Memory B cell (primary cell): ENCODE measurements around the gene RNF38.
"Not testable (repeated sequence)": the region's sequence is repeated elsewhere in the genome, so short reads cannot be mapped to it uniquely, and the experiment has no call there.

Source experiments
- ATAC-seq: fragments of 150-1000 bp; cut with Tn5 transposase; 2 replicates; pipeline ENCODE4 v1.10.0; 2021; ENCODE audit warnings: low read depth, mild to moderate bottlenecking, moderate library complexity
- DNase-seq, 2 donors: peaks; one replicate each; pipeline ENCODE4 v3.0.0; 2022; ENCODE audit warnings: low spot score in 2 of 2
- H3K27ac Mint-ChIP-seq: one replicate; pipeline ENCODE4 v1.8.0; 2022; ENCODE audit warnings: mild to moderate bottlenecking, moderate library complexity, mixed read lengths
- H3K27me3 Mint-ChIP-seq: one replicate; pipeline ENCODE4 v1.8.0; 2022; ENCODE audit warnings: mixed read lengths
- H3K36me3 Mint-ChIP-seq: one replicate; pipeline ENCODE4 v1.8.0; 2022; ENCODE audit warnings: mild to moderate bottlenecking, mixed read lengths
- H3K4me1 Mint-ChIP-seq: one replicate; pipeline ENCODE4 v1.8.0; 2022; ENCODE audit warnings: mixed read lengths
- H3K4me3 Mint-ChIP-seq: one replicate; pipeline ENCODE4 v1.8.0; 2022; ENCODE audit warnings: mild to moderate bottlenecking, moderate library complexity, mixed read lengths
- H3K9me3 Mint-ChIP-seq: one replicate; pipeline ENCODE4 v1.8.0; 2022; ENCODE audit warnings: mixed read lengths

RNF38 gene

DNA sequence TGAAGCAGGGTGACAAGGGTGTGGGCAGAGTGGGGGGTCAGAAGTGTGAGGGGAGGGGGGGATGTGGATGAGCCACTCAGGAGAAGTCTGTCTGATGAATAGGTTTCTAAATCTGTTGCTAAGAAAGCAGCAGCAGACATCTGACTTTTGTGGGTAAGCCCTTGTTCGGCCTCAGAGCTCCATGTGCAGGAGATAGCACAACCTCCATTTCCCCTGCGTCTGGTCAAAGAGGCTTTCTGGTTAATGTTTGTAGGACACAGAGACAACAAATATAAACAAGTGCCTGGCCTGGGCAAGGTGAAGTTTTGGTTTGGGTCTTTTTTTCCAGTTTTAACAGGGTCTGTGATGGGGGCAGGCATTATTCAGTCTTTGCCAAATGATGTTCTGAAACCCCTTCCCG, 84.8 kb downstream of the RNF38 start:
- H3K27ac Mint-ChIP-seq = no peak overlapping the region
- DNase-seq (no peak), ATAC-seq (no peak)
- H3K36me3 Mint-ChIP-seq = no peaks in the 10 kb centered on the region
- H3K9me3 Mint-ChIP-seq = no peaks in the 10 kb centered on the region
- H3K27me3 Mint-ChIP-seq = peaks cover 6% of the 10 kb centered on the region
- no peak overlapping the region for H3K4me3 Mint-ChIP-seq
- H3K4me1 Mint-ChIP-seq = peaks cover 2% of the 10 kb centered on the region

DNA sequence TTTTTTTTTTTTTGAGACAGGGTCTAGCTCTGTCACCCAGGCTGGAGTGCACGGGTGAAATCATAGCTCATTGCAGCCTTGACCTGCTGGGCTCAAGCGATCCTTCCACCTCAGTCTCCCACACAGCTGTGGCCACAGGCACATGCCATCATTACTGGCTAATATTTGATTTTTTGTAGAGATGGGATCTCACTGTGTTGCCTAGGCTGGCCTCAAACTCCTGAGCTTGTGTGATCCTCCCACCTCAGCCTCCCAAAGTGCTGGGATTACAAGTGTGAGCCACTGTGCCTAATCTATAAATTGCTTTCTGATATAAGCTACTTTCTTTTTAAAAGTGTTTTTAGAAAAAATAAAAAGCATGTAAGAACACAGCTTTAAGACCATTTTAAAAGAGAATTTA, 85.3 kb downstream of the RNF38 start:
- ATAC-seq (no peak), DNase-seq (no peak)
- H3K27me3 Mint-ChIP-seq = peaks cover 6% of the 10 kb centered on the region
- H3K4me3 Mint-ChIP-seq = no peak overlapping the region
- H3K9me3 Mint-ChIP-seq = no peaks in the 10 kb centered on the region
- no peak overlapping the region for H3K27ac Mint-ChIP-seq
- no peaks in the 10 kb centered on the region for H3K36me3 Mint-ChIP-seq
- peaks cover 2% of the 10 kb centered on the region for H3K4me1 Mint-ChIP-seq

DNA sequence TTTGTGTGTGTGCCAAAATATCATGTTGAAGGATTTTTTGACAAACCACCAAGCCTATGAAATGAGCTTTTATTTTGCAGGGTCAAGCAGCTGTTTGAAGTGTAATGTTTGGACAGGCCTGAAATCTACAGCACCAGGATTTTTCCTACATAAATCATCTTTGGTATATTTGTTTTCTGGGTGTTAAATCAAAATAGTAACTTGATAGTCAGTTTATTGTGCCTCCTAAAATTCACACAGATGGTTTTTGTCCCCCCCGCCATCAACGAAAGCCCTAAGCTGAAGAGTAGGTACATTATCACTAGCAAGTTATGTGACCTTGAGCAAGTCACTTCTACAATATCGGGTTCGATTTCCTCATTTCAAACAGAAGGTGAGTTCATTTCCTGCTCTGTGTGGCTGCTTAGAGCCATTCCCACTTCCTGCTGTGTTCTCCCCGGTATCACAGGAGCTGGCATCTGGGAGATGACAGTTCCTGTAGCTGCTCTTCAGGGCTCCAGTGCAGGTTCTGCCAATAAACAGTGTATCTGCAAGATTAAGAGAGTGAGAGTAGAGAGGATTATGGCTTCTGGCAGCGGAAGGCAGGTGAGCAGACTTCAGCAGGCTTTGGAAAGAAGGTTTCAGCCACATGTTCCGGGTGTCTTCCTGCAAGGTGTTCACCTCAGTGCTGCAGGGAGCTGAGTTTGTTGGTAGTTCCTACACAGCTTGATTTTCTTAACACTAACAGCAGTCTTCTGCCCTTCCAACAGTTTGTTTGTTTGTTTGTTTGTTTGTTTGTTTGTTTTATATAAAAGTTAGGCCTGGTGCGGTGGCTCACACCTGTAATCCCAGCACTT, 93.4 kb downstream of the RNF38 start:
- no peaks in the 10 kb centered on the region for H3K36me3 Mint-ChIP-seq
- no peaks in the 10 kb centered on the region for H3K27me3 Mint-ChIP-seq
- ATAC-seq = no peak
- no peak overlapping the region for H3K27ac Mint-ChIP-seq
- peaks cover 2% of the 10 kb centered on the region for H3K4me1 Mint-ChIP-seq
- H3K4me3 Mint-ChIP-seq = no peak overlapping the region
- no peak for DNase-seq
- no peaks in the 10 kb centered on the region for H3K9me3 Mint-ChIP-seq

DNA sequence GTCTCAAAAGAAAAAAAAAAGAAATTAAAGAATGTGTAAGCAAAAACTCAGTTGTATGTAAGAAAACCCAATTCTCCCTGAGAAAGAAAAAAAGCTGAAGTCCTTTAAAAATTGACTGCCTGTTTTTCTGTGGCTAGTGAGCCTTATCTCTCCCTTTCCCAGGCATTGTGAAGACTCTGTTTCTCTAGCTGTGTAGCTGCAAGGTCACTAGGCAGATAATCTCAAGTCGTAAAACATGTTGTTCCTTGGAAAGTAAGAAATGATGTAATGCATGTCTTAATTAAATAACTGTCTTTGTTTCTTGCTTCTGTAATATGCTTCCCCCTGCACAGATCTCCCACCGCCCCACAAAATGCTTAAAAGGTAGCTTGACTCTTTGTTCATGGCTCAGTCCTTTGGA, 95.7 kb downstream of the RNF38 start:
- not testable (repeated sequence) for H3K36me3 Mint-ChIP-seq, H3K4me1 Mint-ChIP-seq, H3K9me3 Mint-ChIP-seq, H3K4me3 Mint-ChIP-seq, H3K27ac Mint-ChIP-seq, H3K27me3 Mint-ChIP-seq, ATAC-seq, DNase-seq

DNA sequence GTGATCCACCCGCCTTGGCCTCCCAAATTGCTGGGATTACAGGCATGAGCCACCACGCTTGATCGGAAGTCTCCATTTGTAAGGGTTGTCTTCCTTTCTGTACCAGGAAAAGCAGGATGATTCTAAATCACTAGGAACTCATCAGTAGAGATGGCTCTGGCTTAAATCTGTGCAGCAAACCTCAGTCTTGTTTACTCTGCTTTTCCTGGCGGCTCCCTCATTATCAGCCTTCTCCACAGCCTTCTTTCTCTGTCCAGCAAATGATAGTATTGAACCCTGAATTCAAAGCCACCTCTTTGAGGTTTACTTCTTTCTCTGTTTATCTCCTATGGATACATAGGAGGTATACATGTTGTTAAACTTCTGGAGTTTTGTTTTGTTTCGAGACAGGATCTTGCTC, 98.8 kb downstream of the RNF38 start:
- H3K27me3 Mint-ChIP-seq = no peaks in the 10 kb centered on the region

DNA sequence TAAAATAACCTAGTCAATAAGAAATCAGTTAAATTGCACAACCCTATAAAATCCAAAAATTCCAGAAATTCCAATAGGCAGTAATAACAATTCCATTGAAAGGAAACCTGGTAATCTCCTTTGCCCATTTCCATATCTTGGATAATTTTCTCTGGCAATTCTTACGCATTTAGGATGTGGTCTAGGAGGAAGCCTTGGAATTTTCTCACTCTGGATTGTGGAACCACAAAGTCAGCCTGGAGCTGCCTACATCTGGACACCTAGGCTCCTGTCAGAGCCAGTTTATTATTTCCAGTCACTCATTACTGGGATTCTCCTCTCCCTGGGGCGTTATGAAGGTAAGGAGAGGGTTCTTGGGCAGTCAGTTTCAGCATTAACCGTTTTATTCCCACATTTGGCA, 101.5 kb downstream of the RNF38 start:
- Mint-ChIP-seq H3K36me3 (no peaks in the 10 kb centered on the region), H3K27me3 (no peaks in the 10 kb centered on the region), H3K9me3 (no peaks in the 10 kb centered on the region), H3K27ac (no peak overlapping the region), H3K4me3 (no peak overlapping the region), H3K4me1 (no peaks in the 10 kb centered on the region)
- ATAC-seq (no peak), DNase-seq (no peak)

More for the DNA sequence above, 98.8 kb downstream of the RNF38 start:
- H3K9me3 Mint-ChIP-seq = no peaks in the 10 kb centered on the region
- no peaks in the 10 kb centered on the region for H3K4me1 Mint-ChIP-seq
- no peak overlapping the region for H3K27ac Mint-ChIP-seq
- H3K4me3 Mint-ChIP-seq = no peak overlapping the region
- ATAC-seq (no peak), DNase-seq (no peak)
- H3K36me3 Mint-ChIP-seq = no peaks in the 10 kb centered on the region

DNA sequence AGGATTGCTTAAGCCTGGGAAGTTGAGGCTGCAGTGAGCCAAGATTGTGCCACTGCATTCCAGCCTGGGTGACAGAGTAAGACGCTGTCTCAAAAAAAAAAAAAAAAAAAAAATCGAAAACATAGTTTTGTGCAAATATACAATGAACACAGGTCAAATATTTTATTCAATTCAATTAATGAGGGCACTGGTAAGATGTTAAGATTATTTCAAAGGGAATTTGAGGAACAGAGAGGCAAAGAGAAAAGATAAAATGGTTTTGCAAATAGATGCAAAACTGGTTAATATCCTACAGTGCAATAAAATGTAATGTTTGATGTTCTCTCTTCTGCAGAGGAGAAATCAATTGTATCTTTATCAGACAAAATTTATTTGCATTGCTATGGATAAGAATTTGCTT, 102.3 kb downstream of the RNF38 start:
- H3K4me3 Mint-ChIP-seq = no peak overlapping the region
- H3K27me3 Mint-ChIP-seq = no peaks in the 10 kb centered on the region
- no peaks in the 10 kb centered on the region for H3K9me3 Mint-ChIP-seq
- no peak for ATAC-seq
- H3K27ac Mint-ChIP-seq = no peak overlapping the region
- DNase-seq = no peak
- H3K36me3 Mint-ChIP-seq = no peaks in the 10 kb centered on the region
- H3K4me1 Mint-ChIP-seq = no peaks in the 10 kb centered on the region

DNA sequence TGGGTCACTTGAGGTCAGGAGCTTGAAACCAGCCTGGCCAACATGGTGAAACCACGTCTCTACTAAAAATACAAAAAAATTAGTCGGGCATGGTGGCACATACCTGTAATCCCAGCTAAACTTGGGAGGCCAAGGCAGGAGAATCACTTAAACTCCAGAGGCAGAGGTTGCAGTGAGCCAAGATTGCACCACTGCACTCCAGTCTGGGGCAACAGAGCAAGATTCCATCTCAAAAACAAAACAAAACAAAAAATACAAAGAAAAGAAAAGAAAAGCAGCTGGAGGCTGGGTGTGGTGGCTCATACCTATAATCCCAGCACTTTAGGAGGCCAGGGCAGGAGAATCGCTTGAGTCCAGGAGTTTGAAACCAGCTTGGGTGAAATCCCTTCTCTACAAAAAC, 105.1 kb downstream of the RNF38 start:
- not testable (repeated sequence) for H3K4me3 Mint-ChIP-seq, DNase-seq, ATAC-seq, H3K27ac Mint-ChIP-seq, H3K4me1 Mint-ChIP-seq, H3K27me3 Mint-ChIP-seq, H3K36me3 Mint-ChIP-seq, H3K9me3 Mint-ChIP-seq

- ATAC-seq (no peak), DNase-seq (no peak)
- no peak overlapping the region for H3K27ac Mint-ChIP-seq
- no peaks in the 10 kb centered on the region for H3K27me3 Mint-ChIP-seq
- no peaks in the 10 kb centered on the region for H3K4me1 Mint-ChIP-seq
- no peaks in the 10 kb centered on the region for H3K9me3 Mint-ChIP-seq
- no peak overlapping the region for H3K4me3 Mint-ChIP-seq
- no peaks in the 10 kb centered on the region for H3K36me3 Mint-ChIP-seq
These were observed 106.2 kb downstream of the RNF38 start for GRCh38 chr9:36293918-36294317.

DNA sequence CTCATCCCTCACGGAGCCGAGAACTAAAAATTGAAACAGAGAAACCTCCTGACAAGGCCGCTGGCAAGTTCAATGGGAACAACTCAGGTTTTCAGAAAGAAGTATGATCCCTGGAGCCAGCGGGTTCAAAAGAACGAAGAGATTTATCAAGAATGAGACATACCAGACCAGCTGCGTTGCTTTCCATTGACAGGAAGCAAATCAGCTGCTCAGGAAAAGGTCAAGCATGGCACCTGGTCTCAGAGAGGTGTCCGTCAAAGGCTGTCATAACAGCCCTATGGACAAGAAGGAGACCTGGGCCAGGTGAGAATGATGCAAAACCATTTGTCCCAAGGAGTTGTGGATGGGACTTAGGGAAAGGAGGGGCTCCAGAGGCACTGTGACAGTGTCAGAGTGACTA, 106.9 kb downstream of the RNF38 start:
- H3K36me3 Mint-ChIP-seq = no peaks in the 10 kb centered on the region
- H3K9me3 Mint-ChIP-seq = no peaks in the 10 kb centered on the region
- no peak overlapping the region for H3K4me3 Mint-ChIP-seq
- DNase-seq (no peak), ATAC-seq (no peak)
- no peak overlapping the region for H3K27ac Mint-ChIP-seq
- no peaks in the 10 kb centered on the region for H3K4me1 Mint-ChIP-seq
- no peaks in the 10 kb centered on the region for H3K27me3 Mint-ChIP-seq

- Mint-ChIP-seq H3K4me3 (no peak overlapping the region), H3K27me3 (no peaks in the 10 kb centered on the region), H3K9me3 (no peaks in the 10 kb centered on the region), H3K4me1 (no peaks in the 10 kb centered on the region), H3K27ac (no peak overlapping the region), H3K36me3 (no peaks in the 10 kb centered on the region)
- ATAC-seq (no peak), DNase-seq (no peak)
These were observed 107.4 kb downstream of the RNF38 start for GRCh38 chr9:36292641-36293040.

DNA sequence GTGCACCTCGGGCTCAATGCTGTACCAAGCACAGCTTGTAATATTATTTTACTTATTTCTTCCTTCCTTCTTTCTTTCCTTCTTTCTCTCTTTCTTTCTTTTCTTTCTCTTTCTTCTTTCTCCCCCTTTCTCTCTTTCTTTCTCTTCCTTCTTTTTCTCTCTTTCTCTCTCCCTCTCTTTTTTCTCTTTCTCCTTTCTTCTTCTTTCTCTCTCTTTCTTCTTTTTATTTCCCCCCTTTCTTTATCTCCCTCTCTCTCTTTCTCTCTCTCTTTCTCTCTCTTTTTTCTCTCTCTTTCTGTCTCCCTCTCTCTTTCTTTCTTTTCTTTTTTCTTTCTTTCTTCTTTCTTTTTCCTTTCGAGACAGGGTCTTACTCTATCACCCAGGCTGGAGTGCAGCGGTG, 109.1 kb downstream of the RNF38 start:
- Mint-ChIP-seq H3K9me3 (no peaks in the 10 kb centered on the region), H3K27ac (no peak overlapping the region), H3K4me3 (no peak overlapping the region), H3K27me3 (no peaks in the 10 kb centered on the region), H3K4me1 (no peaks in the 10 kb centered on the region), H3K36me3 (no peaks in the 10 kb centered on the region)
- no peak for DNase-seq
- no peak for ATAC-seq

GRCh38 chr9:36289836-36290435, 110.1 kb downstream of the RNF38 start:
- H3K4me3 Mint-ChIP-seq = no peak overlapping the region
- H3K27ac Mint-ChIP-seq = no peak overlapping the region
- H3K9me3 Mint-ChIP-seq = no peaks in the 10 kb centered on the region
- H3K27me3 Mint-ChIP-seq = no peaks in the 10 kb centered on the region
- no peak for ATAC-seq
- no peaks in the 10 kb centered on the region for H3K4me1 Mint-ChIP-seq
- DNase-seq = no peak
- H3K36me3 Mint-ChIP-seq = no peaks in the 10 kb centered on the region

GRCh38 chr9:36288070-36288469, 112.0 kb downstream of the RNF38 start:
- no peaks in the 10 kb centered on the region for H3K4me1 Mint-ChIP-seq
- H3K4me3 Mint-ChIP-seq = no peak overlapping the region
- H3K27me3 Mint-ChIP-seq = no peaks in the 10 kb centered on the region
- no peak overlapping the region for H3K27ac Mint-ChIP-seq
- no peaks in the 10 kb centered on the region for H3K9me3 Mint-ChIP-seq
- ATAC-seq (no peak), DNase-seq (no peak)
- H3K36me3 Mint-ChIP-seq = no peaks in the 10 kb centered on the region
